ENCODE measurements around the gene COL8A2. TPM values are rescaled to one million over a fixed set of nuclear protein-coding genes. Genes with fewer than 3 reads are reported as not detected.

COL8A2 gene
- total and polyA plus RNA-seq, 2 donors (not counting 3 experiments of a cell fraction or from before 2014, with no cell fraction given) = 1.2 to 1.3 TPM

GRCh38 chr1:36172983-36173382, 48.0 kb upstream of the COL8A2 start:
- H3K4me1 ChIP-seq (ENCODE audit: control insufficient read depth, extremely low read depth, insufficient read depth, low read length) = peaks cover 19% of the 10 kb centered on the region
- ChIA-PET POLR2A (interaction anchor here (1.2 kb wide), 1 partner anchor 12 kb away, joined by 6 read pairs; no protein-coding TSS in a partner anchor), CTCF (interaction anchor here (0.6 to 2.9 kb wide), 7 partner anchors 10 to 113 kb away, joined by 3 to 23 read pairs (median 5); partner anchors contain the start of gene TRAPPC3)
- no peaks in the 10 kb centered on the region for H3K9me1 ChIP-seq (replicated peaks; ENCODE audit: control insufficient read depth, extremely low read depth, insufficient read depth, low read length)
- peak; percentile 45 for TF ChIP-seq POLR2AphosphoS5 (IDR thresholded peaks at IDR 0.05; ENCODE audit: insufficient read depth, low read depth, low read length)
- TF ChIP-seq FOS (IDR thresholded peaks at IDR 0.05; ENCODE audit: borderline replicate concordance, insufficient read depth, low read length) = peak; percentile 82
- no peak for TF ChIP-seq GATA2 (IDR thresholded peaks at IDR 0.05; ENCODE audit: insufficient read depth, insufficient read length, low read depth, low read length)
- peak; percentile 75 for TF ChIP-seq JUN (IDR thresholded peaks at IDR 0.05; ENCODE audit: borderline replicate concordance, insufficient read depth, insufficient read length, low read depth)
- H3K4me2 ChIP-seq (ENCODE audit: insufficient read depth, low read length) = peak overlapping the region; percentile 7
- no peak overlapping the region for H3K9ac ChIP-seq (replicated peaks; ENCODE audit: extremely low read depth, insufficient read depth, low read length)
- no peaks in the 10 kb centered on the region for H4K20me1 ChIP-seq (replicated peaks; ENCODE audit: control insufficient read depth, extremely low read depth, insufficient read depth, low read length)
- intact Hi-C loops (cut with micrococcal nuclease) = loop anchor here (1.0 to 2.0 kb wide), 3 partner anchors 12 to 24 kb away; partner anchors contain the start of genes MAP7D1 and TRAPPC3
- no TSS peak for BruUV-seq (replicated peaks)
- H3K79me2 ChIP-seq (ENCODE audit: control insufficient read depth, insufficient read depth, low read length) = peaks cover 60% of the 10 kb centered on the region
- no peak overlapping the region for H3K4me3 ChIP-seq (replicated peaks in 1 of 3; ENCODE audit: insufficient read depth in 1 of 3, low read depth in 1 of 3, low read length in 3 of 3)
- peak; percentile 95 for FAIRE-seq
- peaks cover 27 to 68% of the 10 kb centered on the region in 2 experiments for H3K36me3 ChIP-seq (ENCODE audit: control insufficient read depth in 2 of 2, extremely low read depth in 1 of 2, insufficient read depth in 2 of 2, low read length in 2 of 2)
- H3K9me3 ChIP-seq (replicated peaks; ENCODE audit: control insufficient read depth, insufficient read depth, low read length) = no peaks in the 10 kb centered on the region
- no peak overlapping the region for H2AFZ ChIP-seq (ENCODE audit: low read depth, low read length)
- peak overlapping the region; percentile 56 for H3K27ac ChIP-seq (ENCODE audit: insufficient read depth, low read depth, low read length)
- no peaks in the 10 kb centered on the region for H3K27me3 ChIP-seq (ENCODE audit: control insufficient read depth in 2 of 2, insufficient read depth in 2 of 2, low read length in 2 of 2)
- peak; percentile 49 for DNase-seq (ENCODE audit: low read depth, low spot score)
- dilution Hi-C loops (cut with MboI; ENCODE audit: extremely low pct_ligation_motif_present, low sequenced_read_pairs) = no loop called here

DNA sequence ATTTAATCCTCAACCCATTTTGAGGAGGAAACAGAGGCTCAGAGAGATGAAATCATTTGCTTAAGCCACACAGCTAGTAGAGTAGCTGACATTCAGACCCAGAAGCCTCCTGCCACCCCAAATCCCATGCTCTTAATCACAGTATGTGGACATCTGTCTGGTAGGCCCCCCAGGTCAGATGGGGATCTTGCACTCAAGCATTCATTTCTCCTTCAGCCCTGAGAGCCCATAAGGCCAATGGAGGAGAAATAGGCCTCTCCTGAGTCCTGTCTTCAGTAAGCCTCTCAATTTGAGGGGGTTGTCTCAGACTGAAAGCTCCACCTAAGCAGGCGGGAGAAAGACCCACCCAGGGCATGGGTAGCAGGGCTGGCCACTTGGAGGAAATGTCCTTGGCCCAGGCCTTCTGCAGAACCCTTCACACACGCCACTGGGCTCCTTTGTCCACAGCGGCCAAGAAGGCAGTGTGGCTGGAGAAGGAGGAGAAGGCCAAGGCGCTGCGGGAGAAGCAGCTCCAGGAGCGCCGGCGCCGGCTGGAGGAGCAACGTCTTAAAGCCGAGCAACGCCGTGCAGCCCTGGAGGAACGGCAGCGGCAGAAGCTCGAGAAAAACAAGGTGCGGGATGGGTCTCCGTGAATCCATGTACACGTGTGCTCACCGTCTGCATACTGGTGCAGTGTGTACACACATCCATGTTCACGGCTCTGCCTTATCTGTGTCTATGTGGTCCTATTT, 47.2 kb upstream of the COL8A2 start:
- FAIRE-seq (no peak), DNase-seq (ENCODE audit: low read depth, low spot score) (no peak)
- Histone ChIP-seq H4K20me1 (replicated peaks; ENCODE audit: control insufficient read depth, extremely low read depth, insufficient read depth, low read length) (no peaks in the 10 kb centered on the region), H3K79me2 (ENCODE audit: control insufficient read depth, insufficient read depth, low read length) (peaks cover 68% of the 10 kb centered on the region), H3K4me2 (ENCODE audit: insufficient read depth, low read length) (no peak overlapping the region), H3K27ac (ENCODE audit: insufficient read depth, low read depth, low read length) (peak overlapping the region; percentile 56), H3K9ac (replicated peaks; ENCODE audit: extremely low read depth, insufficient read depth, low read length) (no peak overlapping the region), H3K9me3 (replicated peaks; ENCODE audit: control insufficient read depth, insufficient read depth, low read length) (no peaks in the 10 kb centered on the region), H2AFZ (ENCODE audit: low read depth, low read length) (no peak overlapping the region), H3K9me1 (replicated peaks; ENCODE audit: control insufficient read depth, extremely low read depth, insufficient read depth, low read length) (no peaks in the 10 kb centered on the region), H3K36me3 (ENCODE audit: control insufficient read depth in 2 of 2, extremely low read depth in 1 of 2, insufficient read depth in 2 of 2, low read length in 2 of 2) (peaks cover 31 to 68% of the 10 kb centered on the region in 2 experiments), H3K4me3 (replicated peaks in 1 of 3; ENCODE audit: insufficient read depth in 1 of 3, low read depth in 1 of 3, low read length in 3 of 3) (no peak overlapping the region), H3K4me1 (ENCODE audit: control insufficient read depth, extremely low read depth, insufficient read depth, low read length) (peaks cover 19% of the 10 kb centered on the region), H3K27me3 (ENCODE audit: control insufficient read depth in 2 of 2, insufficient read depth in 2 of 2, low read length in 2 of 2) (no peaks in the 10 kb centered on the region)
- ChIA-PET POLR2A (interaction anchor here (1.2 kb wide), 1 partner anchor 11 kb away, joined by 6 read pairs; no protein-coding TSS in a partner anchor), CTCF (interaction anchor here (1.3 to 2.9 kb wide), 4 partner anchors 10 to 22 kb away, joined by 3 to 23 read pairs (median 16); partner anchors contain the start of gene TRAPPC3)
- BruUV-seq (replicated peaks) = no TSS peak
- TF ChIP-seq MYC (IDR thresholded peaks at IDR 0.05; ENCODE audit: low read depth, low read length) = no peak
- no peak for TF ChIP-seq POLR2AphosphoS5 (IDR thresholded peaks at IDR 0.05; ENCODE audit: insufficient read depth, low read depth, low read length)
- intact Hi-C loops (cut with micrococcal nuclease) (loop anchor here (2.0 kb wide), 1 partner anchor 15 kb away; the partner anchor contains the start of gene MAP7D1), dilution Hi-C loops (cut with MboI; ENCODE audit: extremely low pct_ligation_motif_present, low sequenced_read_pairs) (no loop called here)

Data from endothelial cell of umbilical vein (primary cell).